AG10803 (cell line): ENCODE data around the gene KLHL24.
A peak's percentile ranks its signal among the peaks of the same experiment; 100 is the strongest.

ENCODE experiments used
- DNase-seq: peaks from one replicate; pipeline ENCODE4 v3.0.0; 2010; ENCODE audit warnings: low read depth
- H3K4me3 ChIP-seq: 2 replicates; pipeline ENCODE4 v1.5.1; 2011; ENCODE audit warnings: mild to moderate bottlenecking, low read length, control low read depth
- TF ChIP-seq, protein P1 (sequence below): conservative IDR thresholded peaks from 2 replicates; pipeline ENCODE4 v1.5.1; 2011; ENCODE audit warnings: mild to moderate bottlenecking, low read length, control low read depth, inconsistent platforms

The KLHL24 gene

DNA sequence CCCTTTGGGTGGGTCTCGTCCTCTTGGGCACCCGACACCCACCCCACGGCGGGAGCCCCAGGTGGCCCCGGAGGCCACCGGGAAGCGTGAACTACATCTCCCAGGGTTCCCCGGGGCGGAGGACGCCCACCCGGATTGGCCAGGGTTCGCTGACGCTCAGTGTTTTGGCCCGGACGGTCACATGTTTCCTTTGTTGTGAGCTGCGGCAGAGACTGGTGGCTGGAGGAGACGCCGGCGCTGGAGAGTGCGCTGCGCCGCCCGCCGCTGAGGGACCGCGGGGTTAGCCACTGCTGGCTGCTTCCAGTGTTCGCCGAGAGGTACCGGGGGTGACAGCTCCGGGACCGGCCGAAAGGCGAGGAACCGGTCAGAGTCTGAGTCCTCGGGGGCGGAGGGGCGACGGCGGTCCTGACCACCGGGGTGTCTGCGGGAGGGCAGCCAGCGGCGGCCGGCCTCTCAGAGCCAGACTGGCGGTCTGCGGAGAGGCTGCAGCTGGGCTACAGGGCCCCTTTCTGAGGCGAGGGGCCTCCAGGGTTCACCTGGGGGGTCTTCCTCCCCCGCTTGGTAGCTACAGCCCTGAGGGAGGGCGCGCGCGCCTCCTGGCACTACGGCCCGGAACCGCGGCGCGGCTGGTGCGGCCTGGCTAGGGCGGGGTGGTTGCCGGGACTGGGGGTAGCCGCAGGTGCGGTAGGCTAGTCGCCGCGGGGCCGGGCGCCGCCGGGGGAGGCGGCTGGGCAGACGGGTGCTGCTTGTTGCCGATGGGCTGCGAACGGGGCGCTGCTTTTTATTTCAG lies at the start of gene KLHL24:
KLHL24 (plus strand) TSS at position 193 of the 790 bp plus-strand sequence. CDS start 14,734 bp downstream, outside the sequence.
- TF ChIP-seq, protein P1, sequence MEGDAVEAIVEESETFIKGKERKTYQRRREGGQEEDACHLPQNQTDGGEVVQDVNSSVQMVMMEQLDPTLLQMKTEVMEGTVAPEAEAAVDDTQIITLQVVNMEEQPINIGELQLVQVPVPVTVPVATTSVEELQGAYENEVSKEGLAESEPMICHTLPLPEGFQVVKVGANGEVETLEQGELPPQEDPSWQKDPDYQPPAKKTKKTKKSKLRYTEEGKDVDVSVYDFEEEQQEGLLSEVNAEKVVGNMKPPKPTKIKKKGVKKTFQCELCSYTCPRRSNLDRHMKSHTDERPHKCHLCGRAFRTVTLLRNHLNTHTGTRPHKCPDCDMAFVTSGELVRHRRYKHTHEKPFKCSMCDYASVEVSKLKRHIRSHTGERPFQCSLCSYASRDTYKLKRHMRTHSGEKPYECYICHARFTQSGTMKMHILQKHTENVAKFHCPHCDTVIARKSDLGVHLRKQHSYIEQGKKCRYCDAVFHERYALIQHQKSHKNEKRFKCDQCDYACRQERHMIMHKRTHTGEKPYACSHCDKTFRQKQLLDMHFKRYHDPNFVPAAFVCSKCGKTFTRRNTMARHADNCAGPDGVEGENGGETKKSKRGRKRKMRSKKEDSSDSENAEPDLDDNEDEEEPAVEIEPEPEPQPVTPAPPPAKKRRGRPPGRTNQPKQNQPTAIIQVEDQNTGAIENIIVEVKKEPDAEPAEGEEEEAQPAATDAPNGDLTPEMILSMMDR = no peak
- H3K4me3 ChIP-seq = peak within 1 kb of the TSS; percentile 88
- peak; percentile 89 for DNase-seq

- H3K4me3 ChIP-seq = no peak overlapping the region
- TF ChIP-seq, protein P1 = no peak
- DNase-seq = no peak
These were observed 48.9 kb upstream of the KLHL24 start for GRCh38 chr3:183586477-183586876.

- TF ChIP-seq, protein P1 = no peak
- DNase-seq = no peak
- H3K4me3 ChIP-seq = no peak overlapping the region
These were observed 48.1 kb upstream of the KLHL24 start for GRCh38 chr3:183587336-183587735.

GRCh38 chr3:183590442-183590841 lies 45.0 kb upstream of the KLHL24 start:
- TF ChIP-seq, protein P1 = no peak
- no peak for DNase-seq
- no peak overlapping the region for H3K4me3 ChIP-seq

DNA sequence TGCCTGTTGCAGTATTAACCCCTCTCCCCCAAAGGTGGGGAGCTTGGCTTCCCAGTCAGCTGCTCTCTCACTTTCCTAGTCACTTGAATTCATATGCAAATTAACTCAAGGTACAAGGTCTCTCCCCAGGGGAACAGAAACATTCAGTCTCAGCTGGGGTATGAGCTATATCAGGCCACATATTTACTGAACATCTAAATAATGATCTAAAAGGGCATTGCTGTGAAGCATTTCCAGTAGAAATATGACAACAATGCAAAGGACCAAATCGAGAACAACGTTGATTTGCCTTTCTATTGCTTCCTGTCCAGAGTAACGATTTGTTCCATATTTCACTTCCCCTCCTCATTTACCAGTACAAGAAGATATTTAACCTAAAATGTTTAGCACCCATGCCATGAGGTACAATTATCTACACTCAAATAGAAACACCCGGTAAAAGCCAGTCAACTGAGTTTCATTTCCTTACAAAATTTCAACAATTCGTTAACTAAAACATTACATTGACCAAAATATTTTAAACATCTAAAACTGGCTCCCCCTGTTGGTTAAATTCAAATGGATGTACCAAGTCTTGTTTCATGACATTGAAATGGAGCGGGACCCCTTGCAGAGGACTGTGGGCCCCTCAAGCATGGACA lies 43.4 kb upstream of the KLHL24 start:
- peak; percentile 13 for DNase-seq
- TF ChIP-seq, protein P1 = peak; percentile 30

GRCh38 chr3:183592821-183593220 lies 42.6 kb upstream of the KLHL24 start:
- DNase-seq = no peak
- H3K4me3 ChIP-seq = no peak overlapping the region
- TF ChIP-seq, protein P1 = no peak

More for the DNA sequence above, 43.4 kb upstream of the KLHL24 start:
- no peak overlapping the region for H3K4me3 ChIP-seq

DNA sequence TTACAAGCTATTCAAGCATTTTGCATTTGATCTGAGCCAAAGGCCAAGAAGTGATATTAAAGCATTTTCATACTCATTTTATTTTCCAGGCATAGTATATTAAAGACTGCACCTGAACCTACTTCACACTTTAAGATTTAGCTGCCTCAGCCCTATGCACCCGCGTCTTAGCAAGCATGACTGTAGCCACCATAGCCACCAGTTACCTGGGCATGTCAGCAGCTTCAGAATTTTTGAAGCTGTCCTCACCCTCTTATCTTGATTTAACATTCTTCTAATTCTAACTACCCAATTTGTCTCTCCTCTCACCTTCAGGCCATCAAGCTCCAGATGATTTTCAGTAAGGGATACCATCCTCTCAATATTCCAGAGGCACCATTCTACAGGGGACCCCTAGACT lies 40.8 kb upstream of the KLHL24 start:
- H3K4me3 ChIP-seq = no peak overlapping the region
- TF ChIP-seq, protein P1 = no peak

More for the DNA sequence above, 40.8 kb upstream of the KLHL24 start:
- DNase-seq = no peak
